K562 (cell line): Measurements from ENCODE around the gene ADARB2. TPM values are rescaled to one million over a fixed set of nuclear protein-coding genes. Genes with fewer than 3 reads are reported as not detected.

Experiments
- ATAC-seq: fragments of 200-7000 bp; cut with Tn5 transposase; 3 replicates; pipeline ENCODE4 v1.9.1; 2020; ENCODE audit warnings: moderate library complexity
- BruUV-seq: library from RNA; stranded (reverse); fragments of 400-500 nt; replicated peaks from 2 replicates; lab custom pipeline; 2021; lab: Mats Ljungman, UMichigan
- CTCF ChIA-PET: fragments of 300-600 bp; formaldehyde crosslinking; extraction: SDS; loops from one replicate; lab custom pipeline; 2021; ENCODE audit warnings: low intra/inter-chr PET ratio; lab: Yijun Ruan, JAX
- POLR2A ChIA-PET: fragments of 300-600, 350-650 bp; sonication (Branson Sonifier 250); formaldehyde crosslinking; extraction: SDS; loops from one replicate; lab custom pipeline; 2021; ENCODE audit warnings: antibody characterized with exemption, inconsistent platforms; lab: Yijun Ruan, JAX
- DNase-seq, 4 experiments: peaks; one replicate each; pipeline versions ENCODE4 v3.0.0 to v3.0.0-alpha.2; 2011 to 2018; ENCODE audit warnings: low spot score in 3 of 4, mixed read lengths in 3 of 4; ENCODE audit errors: extremely low read depth in 1 of 4
- FAIRE-seq: peaks from 2 replicates; lab custom pipeline; 2011; peaks lifted over from hg19 to GRCh38; lab: Jason Lieb, UNC
- H2AFZ ChIP-seq: 2 replicates; pipeline ENCODE4 v1.6.0; 2011; ENCODE audit warnings: low read depth, low read length, control low read depth, inconsistent platforms
- H3K27ac ChIP-seq: fragments of 200-600 bp; 3 replicates; pipeline ENCODE4 v1.8.0; 2011; ENCODE audit warnings: low read depth, mild to moderate bottlenecking, control low read depth, inconsistent platforms, low read length, moderate library complexity, mixed read lengths; ENCODE audit errors: extremely low read depth
- H3K27me3 ChIP-seq, 2 experiments: fragments of 300-600 bp in 1 of 2; 2 replicates in 1 of 2; 3 replicates in 1 of 2; pipeline versions ENCODE4 v1.6.0 to v1.8.0; 2011; ENCODE audit warnings: inconsistent platforms in 2 of 2, low read length in 2 of 2, mild to moderate bottlenecking in 1 of 2, mixed read lengths in 1 of 2, moderate library complexity in 1 of 2; ENCODE audit not compliant: control insufficient read depth in 2 of 2, insufficient read depth in 2 of 2
- H3K36me3 ChIP-seq: fragments of 300-600 bp; 3 replicates; pipeline ENCODE4 v1.8.0; 2011; ENCODE audit warnings: mild to moderate bottlenecking, low read length, inconsistent platforms; ENCODE audit not compliant: control insufficient read depth, insufficient read depth
- H3K4me1 ChIP-seq, 2 experiments: fragments of 200-600 bp in 1 of 2; replicated peaks in 1 of 2; 2 replicates in 1 of 2; 3 replicates in 1 of 2; pipeline versions ENCODE4 v1.5.1 to v1.8.0; 2011; ENCODE audit warnings: inconsistent platforms in 2 of 2, low read length in 2 of 2, mild to moderate bottlenecking in 1 of 2, mixed read lengths in 1 of 2, moderate library complexity in 1 of 2; ENCODE audit not compliant: control insufficient read depth in 2 of 2, insufficient read depth in 2 of 2
- H3K4me2 ChIP-seq: 2 replicates; pipeline ENCODE4 v1.6.1; 2011; ENCODE audit warnings: low read length, control low read depth, inconsistent platforms, mixed read lengths; ENCODE audit not compliant: insufficient read depth
- H3K4me3 ChIP-seq: fragments of 200-600 bp; sonication (generic), shearing (Covaris generic); 2 replicates; pipeline ENCODE4 v1.5.1; 2016; ENCODE audit warnings: control low read depth, inconsistent platforms
- H3K79me2 ChIP-seq: fragments of 200-600 bp; 3 replicates; pipeline ENCODE4 v1.8.0; 2011; ENCODE audit warnings: low read length, inconsistent platforms; ENCODE audit not compliant: control insufficient read depth, insufficient read depth
- H3K9ac ChIP-seq, 2 experiments: 2 replicates each; pipeline versions ENCODE4 v1.6.0 to v1.6.1; 2011; ENCODE audit warnings: low read depth in 2 of 2, low read length in 2 of 2, control low read depth in 1 of 2, inconsistent platforms in 1 of 2, mild to moderate bottlenecking in 1 of 2, mixed read lengths in 1 of 2; ENCODE audit not compliant: insufficient read depth in 1 of 2
- H3K9me1 ChIP-seq: one replicate; pipeline ENCODE4 v1.6.0; 2011; ENCODE audit warnings: inconsistent platforms, mild to moderate bottlenecking, low read length, moderate library complexity; ENCODE audit not compliant: control insufficient read depth, insufficient read depth
- H3K9me3 ChIP-seq: replicated peaks from 2 replicates; pipeline ENCODE4 v1.5.1; 2011; ENCODE audit warnings: low read depth, low read length, inconsistent platforms; ENCODE audit not compliant: control insufficient read depth, insufficient read depth
- H4K20me1 ChIP-seq: replicated peaks from 2 replicates; pipeline ENCODE4 v1.6.1; 2011; ENCODE audit warnings: low read length, inconsistent platforms, mixed read lengths; ENCODE audit not compliant: control insufficient read depth, insufficient read depth
- CC2D1A ChIP-seq: fragments of 450-650 bp; IDR thresholded peaks from 2 replicates; pipeline ENCODE4 v1.6.1; 2017; ENCODE audit warnings: mild to moderate bottlenecking
- CREB5 ChIP-seq: fragments of 250-450 bp; sonication (Bioruptor Pico); IDR thresholded peaks from 2 replicates; pipeline ENCODE4 v1.5.0; 2020; ENCODE audit warnings: mild to moderate bottlenecking
- DDX20 ChIP-seq: fragments of 450-650 bp; IDR thresholded peaks from 2 replicates; pipeline ENCODE4 v1.6.1; 2016; ENCODE audit warnings: missing genetic modification characterization, low read depth, mild to moderate bottlenecking, missing compliant biosample characterization, moderate library complexity
- ETV6 ChIP-seq, 3 experiments: fragments of 150-350 bp in 1 of 3; sonication (generic) in 1 of 3; formaldehyde crosslinking in 1 of 3; IDR thresholded peaks; 2 replicates each; pipeline versions ENCODE4 v1.6.1 to v1.8.0; 2014 to 2022; ENCODE audit warnings: borderline replicate concordance in 2 of 3, low read depth in 2 of 3, antibody characterized with exemption in 1 of 3, low read length in 1 of 3, mild to moderate bottlenecking in 1 of 3, missing genetic modification reagents in 1 of 3
- HINFP ChIP-seq: fragments of 450-650 bp; conservative IDR thresholded peaks from 2 replicates; pipeline ENCODE4 v1.6.1; 2016; ENCODE audit warnings: missing genetic modification characterization, low read depth, mild to moderate bottlenecking, control low read depth, missing compliant biosample characterization
- MEF2A ChIP-seq: IDR thresholded peaks from 2 replicates; pipeline ENCODE4 v1.6.1; 2011; ENCODE audit warnings: low read depth, mild to moderate bottlenecking, low read length, moderate library complexity; ENCODE audit not compliant: control insufficient read depth
- MTA1 ChIP-seq: fragments of 450-650 bp; IDR thresholded peaks from 2 replicates; pipeline ENCODE4 v1.6.1; 2017; ENCODE audit warnings: borderline replicate concordance
- NCOR1 ChIP-seq: fragments of 450-650 bp; IDR thresholded peaks from 2 replicates; pipeline ENCODE4 v1.6.1; 2016; ENCODE audit warnings: mild to moderate bottlenecking, moderate library complexity
- TAF9B ChIP-seq: fragments of 450-650 bp; IDR thresholded peaks from 2 replicates; pipeline ENCODE4 v1.6.1; 2018; ENCODE audit warnings: mild to moderate bottlenecking; ENCODE audit not compliant: partially characterized antibody
- TCF3 ChIP-seq: sonication (generic); formaldehyde crosslinking; IDR thresholded peaks from 2 replicates; pipeline ENCODE4 v1.4.0; 2020; ENCODE audit warnings: mild to moderate bottlenecking, missing genetic modification reagents
- ZNF311 ChIP-seq: fragments of 250-450 bp; sonication (Bioruptor Pico); IDR thresholded peaks from 2 replicates; pipeline ENCODE4 v1.4.0; 2020; ENCODE audit warnings: mild to moderate bottlenecking, moderate library complexity
- WGBS: fragments of 100-300 bp; shearing (Covaris generic); methylation state at CpG from one replicate; pipeline ENCODE4 v1.1.6; 2016; ENCODE audit warnings: low coverage, mixed read lengths; ENCODE audit not compliant: insufficient coverage; ENCODE audit errors: missing lambda C conversion rate; 5-methylcytosine and 5-hydroxymethylcytosine counted together
- in situ Hi-C: fragments of 300-500 bp; cut with MboI; formaldehyde crosslinking; loops from 4 replicates; pipeline ENCODE4 v1.15.0; 2018; ENCODE audit warnings: inconsistent platforms, mixed read lengths
- intact Hi-C: fragments of 100-400 bp; cut with micrococcal nuclease; formaldehyde crosslinking; loops from 2 replicates; pipeline ENCODE4 v1.14.2; 2022
- polyA plus RNA-seq, 8 experiments: library from polyadenylated mRNA; depleted of rRNA in 4 of 8; stranded (reverse) in 5 of 8; unstranded in 3 of 8; fragments of >200 nt; fragmentation: Nextera tagmentation in 2 of 8; fragmentation: Illumina TruSeq in 1 of 8; extraction: Ambion mirVana in 2 of 8; extraction: Trizol in 1 of 8; gene quantifications; 2 replicates each; pipeline versions ENCODE4 v1.2.1 to v1.2.3, GENCODE V29; 2011 to 2014; ENCODE audit warnings: inconsistent platforms in 1 of 8, missing spikeins in 1 of 8
- total RNA-seq, 7 experiments: library from RNA; depleted of rRNA in 6 of 7; stranded (reverse); fragments of >200 nt in 6 of 7; fragmentation: Illumina TruSeq in 2 of 7; extraction: Trizol in 2 of 7; gene quantifications; 2 replicates each; pipeline versions ENCODE4 v1.2.1 to v1.2.3, GENCODE V29; 2011 to 2021; ENCODE audit warnings: low replicate concordance in 1 of 7

Gene ADARB2
- total and polyA plus RNA-seq, 9 of the 15 experiments (the other 6 are each of a cell fraction or from before 2014, with no cell fraction given): not detected

GRCh38 chr10:1229574-1229973, 507.8 kb downstream of the ADARB2 start (continued):
- no peak for TF ChIP-seq CREB5 (CRISPR knock-in tag)
- TF ChIP-seq DDX20 (tag): no peak
- TF ChIP-seq TAF9B: no peak

- Histone ChIP-seq H2AFZ (no peak overlapping the region), H3K4me1 (no peaks in the 10 kb centered on the region), H3K9me1 (no peaks in the 10 kb centered on the region), H3K27me3 (peaks cover 2 to 41% of the 10 kb centered on the region in 2 experiments; a peak in 3 of 5 replicates), H3K27ac (no peak overlapping the region), H3K4me2 (no peak overlapping the region), H3K4me3 (no peak overlapping the region), H3K79me2 (no peaks in the 10 kb centered on the region), H4K20me1 (no peaks in the 10 kb centered on the region; the same call in 1 of the 2 replicates), H3K9me3 (no peaks in the 10 kb centered on the region), H3K36me3 (no peaks in the 10 kb centered on the region), H3K9ac (no peak overlapping the region)
- no peak for TF ChIP-seq MEF2A
- no peak for TF ChIP-seq ZNF311 (CRISPR knock-in tag)
- TF ChIP-seq CC2D1A: no peak
- no peak for TF ChIP-seq TCF3 (CRISPR knock-in tag)
- no peak for TF ChIP-seq MTA1
- no peak for TF ChIP-seq NCOR1
- no peak for TF ChIP-seq HINFP (tag)
- TF ChIP-seq DDX20 (tag): no peak
- TF ChIP-seq ETV6 (IDR thresholded peaks at IDR 0.05; ENCODE audit: borderline replicate concordance in 1 of 2, low read depth in 2 of 2, low read length in 1 of 2): no peak
- TF ChIP-seq ETV6 (CRISPR knock-in tag; IDR thresholded peaks at IDR 0.05; ENCODE audit: borderline replicate concordance): no peak
- intact Hi-C loops (no loop called here), in situ Hi-C loops (no loop called here)
- FAIRE-seq: no peak
- no peak for ATAC-seq
- BruUV-seq: no TSS peak
- 2% methylated on average over 3 of the region's 3 CpGs for WGBS
- ChIA-PET CTCF (no interaction called here), POLR2A (interaction anchor here (2.1 kb wide), 1 partner anchor 14 kb away, joined by 10 read pairs; no protein-coding TSS in a partner anchor)
- no peak for DNase-seq
These were observed 508.2 kb downstream of the ADARB2 start for GRCh38 chr10:1229116-1229515.
